Medulla oblongata (tissue), 1 donor: Measurements from ENCODE around the gene APPL1.

Experiments
- DNase-seq: peaks from one replicate; pipeline ENCODE4 v3.0.0-alpha.2; 2015; ENCODE audit errors: extremely low spot score

The APPL1 gene

GRCh38 chr3:57227204-57227929, at the start of gene APPL1:
TSS of gene APPL1 (plus strand) at chr3:57227729. CDS start at chr3:57227884, 155 bp downstream.
- peak; percentile 97 for DNase-seq

- no peak for DNase-seq
Measured at GRCh38 chr3:57179580-57180410, 47.7 kb upstream of the APPL1 start.

- no peak for DNase-seq
Measured at GRCh38 chr3:57184526-57184925, 43.0 kb upstream of the APPL1 start.

GRCh38 chr3:57192028-57192427, 35.5 kb upstream of the APPL1 start:
- DNase-seq = no peak

- DNase-seq = no peak
Measured at GRCh38 chr3:57194641-57195040, 32.9 kb upstream of the APPL1 start.

GRCh38 chr3:57199895-57200297, 27.6 kb upstream of the APPL1 start, which contains the start of gene HESX1:
TSS of gene HESX1 (minus strand) at chr3:57199978. CDS start at chr3:57199918, 60 bp downstream.
- DNase-seq = no peak

- no peak for DNase-seq
Measured at GRCh38 chr3:57206423-57206822, 21.1 kb upstream of the APPL1 start.

GRCh38 chr3:57221883-57222282, 5.6 kb upstream of the APPL1 start:
- DNase-seq = peak; percentile 26

GRCh38 chr3:57224856-57225255, 2.7 kb upstream of the APPL1 start:
- DNase-seq = no peak

GRCh38 chr3:57226176-57226575, 1.4 kb upstream of the APPL1 start:
- peak; percentile 26 for DNase-seq

GRCh38 chr3:57227930-57228751, 612 bp downstream of the APPL1 start:
- DNase-seq = peak; percentile 73

- DNase-seq = no peak
Measured at GRCh38 chr3:57230006-57230405, 2.5 kb downstream of the APPL1 start.

GRCh38 chr3:57233799-57234198, 6.3 kb downstream of the APPL1 start:
- no peak for DNase-seq

GRCh38 chr3:57234613-57235575, 7.4 kb downstream of the APPL1 start:
- DNase-seq = no peak

- DNase-seq = no peak
Measured at GRCh38 chr3:57244946-57245345, 17.4 kb downstream of the APPL1 start.

GRCh38 chr3:57252404-57252803, 24.9 kb downstream of the APPL1 start:
- DNase-seq = peak; percentile 14

- no peak for DNase-seq
Measured at GRCh38 chr3:57256844-57257243, 29.3 kb downstream of the APPL1 start.

GRCh38 chr3:57257678-57258077, 30.1 kb downstream of the APPL1 start:
- DNase-seq = no peak

- DNase-seq = no peak
Measured at GRCh38 chr3:57261119-57261518, 33.6 kb downstream of the APPL1 start.

- DNase-seq = no peak
Measured at GRCh38 chr3:57261929-57262328, 34.4 kb downstream of the APPL1 start.

GRCh38 chr3:57268416-57268815, 40.9 kb downstream of the APPL1 start:
- DNase-seq = no peak
